ENCODE data around the gene ADAMTSL2. TPM values are rescaled to one million over a fixed set of nuclear protein-coding genes. Genes with fewer than 3 reads are reported as not detected.

ADAMTSL2 gene
- total and polyA plus RNA-seq, 9 donors = 0.27 to 18.5 (median 1.9) TPM

- Histone ChIP-seq H3K27me3 (no peaks in the 10 kb centered on the region), H3K27ac (no peak overlapping the region), H3K4me3 (no peak overlapping the region), H3K9me3 (no peaks in the 10 kb centered on the region), H3K4me1 (ENCODE audit: insufficient read depth) (peaks cover 13% of the 10 kb centered on the region), H3K36me3 (no peaks in the 10 kb centered on the region)
- peak in 1 of 5 donors; percentile 26 for DNase-seq
- TF ChIP-seq, protein P1, sequence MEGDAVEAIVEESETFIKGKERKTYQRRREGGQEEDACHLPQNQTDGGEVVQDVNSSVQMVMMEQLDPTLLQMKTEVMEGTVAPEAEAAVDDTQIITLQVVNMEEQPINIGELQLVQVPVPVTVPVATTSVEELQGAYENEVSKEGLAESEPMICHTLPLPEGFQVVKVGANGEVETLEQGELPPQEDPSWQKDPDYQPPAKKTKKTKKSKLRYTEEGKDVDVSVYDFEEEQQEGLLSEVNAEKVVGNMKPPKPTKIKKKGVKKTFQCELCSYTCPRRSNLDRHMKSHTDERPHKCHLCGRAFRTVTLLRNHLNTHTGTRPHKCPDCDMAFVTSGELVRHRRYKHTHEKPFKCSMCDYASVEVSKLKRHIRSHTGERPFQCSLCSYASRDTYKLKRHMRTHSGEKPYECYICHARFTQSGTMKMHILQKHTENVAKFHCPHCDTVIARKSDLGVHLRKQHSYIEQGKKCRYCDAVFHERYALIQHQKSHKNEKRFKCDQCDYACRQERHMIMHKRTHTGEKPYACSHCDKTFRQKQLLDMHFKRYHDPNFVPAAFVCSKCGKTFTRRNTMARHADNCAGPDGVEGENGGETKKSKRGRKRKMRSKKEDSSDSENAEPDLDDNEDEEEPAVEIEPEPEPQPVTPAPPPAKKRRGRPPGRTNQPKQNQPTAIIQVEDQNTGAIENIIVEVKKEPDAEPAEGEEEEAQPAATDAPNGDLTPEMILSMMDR (IDR thresholded peaks at IDR 0.05) = no peak
- TF ChIP-seq EP300 (IDR thresholded peaks at IDR 0.05) (no peak), POLR2A (IDR thresholded peaks at IDR 0.05) (no peak)
- WGBS, 3 donors = 53 to 73% (median 68%) methylated on average over 22 to 24 of the region's 24 CpGs
- intact Hi-C loops (cut with DNase I) = loop anchor here in 1 of 4 donors (5.0 kb wide), 1 partner anchor 312 kb away; no protein-coding TSS in a partner anchor
Measured at GRCh38 chr9:133494636-133495326, 39.7 kb upstream of the ADAMTSL2 start.

DNA sequence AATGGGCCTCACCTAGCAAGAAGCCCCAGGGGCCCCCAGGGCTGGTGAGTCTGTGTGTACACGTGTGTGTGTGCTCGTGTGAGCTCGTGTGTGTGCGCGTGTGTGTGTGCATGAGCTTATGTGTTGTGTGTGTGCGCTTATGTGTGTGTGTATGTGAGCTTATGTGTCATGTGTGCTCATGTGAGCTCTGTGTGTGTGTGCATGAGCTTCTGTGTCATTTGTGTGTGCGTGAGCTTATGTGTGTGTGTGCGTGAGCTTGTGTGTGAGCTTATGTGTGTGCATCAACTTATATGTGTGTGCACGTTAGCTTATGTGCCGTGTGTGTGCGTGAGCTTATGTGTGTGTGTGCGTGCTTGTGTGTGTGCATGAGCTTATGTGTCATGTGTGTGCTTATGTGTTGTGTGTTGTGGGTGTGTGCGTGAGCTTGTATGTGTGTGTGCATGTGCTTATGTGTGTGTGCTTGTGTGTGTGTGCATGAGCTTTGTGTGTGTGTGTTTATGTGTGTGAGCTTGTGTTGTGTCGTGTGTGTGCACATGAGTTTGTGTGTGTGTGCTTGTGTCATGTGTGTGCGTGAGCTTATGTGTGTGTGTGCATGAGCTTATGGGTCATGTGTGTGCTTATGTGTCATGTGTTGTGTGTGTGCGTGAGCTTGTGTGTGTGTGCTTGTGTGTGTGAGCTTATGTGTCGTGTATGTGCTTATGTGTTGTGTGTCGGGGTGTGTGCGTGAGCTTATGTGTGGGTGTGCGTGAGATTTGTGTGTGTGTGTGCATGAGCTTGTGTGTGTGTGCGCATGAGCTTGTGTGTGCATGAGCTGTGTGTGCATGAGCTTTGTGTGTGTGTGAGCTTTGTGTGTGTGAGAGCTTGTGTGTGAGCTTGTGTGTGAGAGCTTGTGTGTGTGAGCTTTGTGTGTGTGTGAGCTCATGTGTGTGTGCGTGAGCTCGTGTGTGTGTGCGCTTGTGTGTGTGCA, 38.9 kb upstream of the ADAMTSL2 start:
- DNase-seq = peak in 1 of 5 donors; percentile 4
- TF ChIP-seq POLR2A (IDR thresholded peaks at IDR 0.05) (no peak), EP300 (IDR thresholded peaks at IDR 0.05) (no peak)
- TF ChIP-seq, protein P1 (IDR thresholded peaks at IDR 0.05) = no peak
- 89 to 93% (median 92%) methylated on average over 24 of the region's 24 CpGs for WGBS, 3 donors
- Histone ChIP-seq H3K9me3 (no peaks in the 10 kb centered on the region), H3K4me3 (no peak overlapping the region), H3K27me3 (no peaks in the 10 kb centered on the region), H3K27ac (no peak overlapping the region), H3K4me1 (ENCODE audit: insufficient read depth) (peaks cover 13% of the 10 kb centered on the region), H3K36me3 (no peaks in the 10 kb centered on the region)
- intact Hi-C loops (cut with DNase I) = no loop called here

- intact Hi-C loops (cut with DNase I) = no loop called here
- no peaks in the 10 kb centered on the region for H3K27me3 ChIP-seq
- TF ChIP-seq POLR2A (IDR thresholded peaks at IDR 0.05) (no peak), EP300 (IDR thresholded peaks at IDR 0.05) (no peak)
- TF ChIP-seq, protein P1 (IDR thresholded peaks at IDR 0.05) = no peak
- no peaks in the 10 kb centered on the region for H3K36me3 ChIP-seq
- no peaks in the 10 kb centered on the region for H3K9me3 ChIP-seq
- no peak overlapping the region for H3K27ac ChIP-seq
- peaks cover 7% of the 10 kb centered on the region for H3K4me1 ChIP-seq (ENCODE audit: insufficient read depth)
- no peak overlapping the region for H3K4me3 ChIP-seq
- DNase-seq = peak in 1 of 5 donors; percentile 17
- WGBS, 3 donors = 68 to 72% (median 70%) methylated on average over 32 to 35 of the region's 35 CpGs
Measured at GRCh38 chr9:133496861-133497842, 37.4 kb upstream of the ADAMTSL2 start.

All from ovary (tissue), 9 donors.